Fibroblast of villous mesenchyme (primary cell): Measurements from ENCODE around the gene CCDC6. TPM values are rescaled to one million over a fixed set of nuclear protein-coding genes. Genes with fewer than 3 reads are reported as not detected.

Source experiments
- DNase-seq: peaks from one replicate; pipeline ENCODE4 v3.0.0-alpha.2; 2010; ENCODE audit warnings: low read depth
- H3K4me3 ChIP-seq: 2 replicates; pipeline ENCODE4 v1.5.1; 2011; ENCODE audit warnings: low read depth, mild to moderate bottlenecking, low read length
- CTCF ChIP-seq: IDR thresholded peaks from 2 replicates; pipeline ENCODE4 v1.5.1; 2012; ENCODE audit warnings: low read depth, mild to moderate bottlenecking, low read length; ENCODE audit not compliant: insufficient read depth
- total RNA-seq: library from RNA; depleted of rRNA; stranded (reverse); fragments of >200 nt; gene quantifications from 2 replicates; pipeline ENCODE4 v1.2.3, GENCODE V29; 2012

CCDC6 gene
- total RNA-seq, 1 donor = 52.2 TPM

- DNase-seq = no peak
- no peak overlapping the region for H3K4me3 ChIP-seq
- no peak for TF ChIP-seq CTCF
Observed at GRCh38 chr10:59820471-59820870, 85.9 kb downstream of the CCDC6 start.

GRCh38 chr10:59819683-59820082 is 86.7 kb downstream of the CCDC6 start:
- no peak overlapping the region for H3K4me3 ChIP-seq
- TF ChIP-seq CTCF = no peak
- DNase-seq = no peak

GRCh38 chr10:59819265-59819664 is 87.1 kb downstream of the CCDC6 start:
- DNase-seq = no peak
- no peak for TF ChIP-seq CTCF
- no peak overlapping the region for H3K4me3 ChIP-seq

GRCh38 chr10:59817773-59818172 is 88.6 kb downstream of the CCDC6 start:
- DNase-seq = no peak
- no peak overlapping the region for H3K4me3 ChIP-seq
- TF ChIP-seq CTCF = no peak

- no peak overlapping the region for H3K4me3 ChIP-seq
- no peak for DNase-seq
- no peak for TF ChIP-seq CTCF
Observed at GRCh38 chr10:59814878-59815277, 91.5 kb downstream of the CCDC6 start.

- no peak for DNase-seq
- no peak for TF ChIP-seq CTCF
- no peak overlapping the region for H3K4me3 ChIP-seq
Observed at GRCh38 chr10:59812519-59813122, 93.7 kb downstream of the CCDC6 start.

GRCh38 chr10:59809644-59809974 is 96.7 kb downstream of the CCDC6 start:
- no peak for DNase-seq
- no peak for TF ChIP-seq CTCF

More at GRCh38 chr10:59809644-59809974, 96.7 kb downstream of the CCDC6 start:
- no peak overlapping the region for H3K4me3 ChIP-seq
